SJSA1 (cell line): Measurements from ENCODE around the gene FSCN2. TPM values are rescaled to one million over a fixed set of nuclear protein-coding genes. Genes with fewer than 3 reads are reported as not detected.
"Not testable (repeated sequence)": the region's sequence is repeated elsewhere in the genome, so short reads cannot be mapped to it uniquely, and the experiment has no call there.

Source experiments
- DNase-seq, 2 experiments: peaks; one replicate each; pipeline ENCODE4 v3.0.0-alpha.2; 2015 to 2020; ENCODE audit warnings: low spot score in 2 of 2, low read depth in 1 of 2
- H3K27ac ChIP-seq: fragments of 250-450 bp; sonication (Bioruptor Pico); 2 replicates; pipeline ENCODE4 v1.5.1; 2020; ENCODE audit warnings: mild to moderate bottlenecking, moderate library complexity
- H3K27me3 ChIP-seq: fragments of 250-450 bp; sonication (Bioruptor Pico); replicated peaks from 2 replicates; pipeline ENCODE4 v1.5.1; 2020; ENCODE audit warnings: mild to moderate bottlenecking, moderate library complexity
- H3K36me3 ChIP-seq: fragments of 250-450 bp; sonication (Bioruptor Pico); 2 replicates; pipeline ENCODE4 v1.5.1; 2020; ENCODE audit warnings: mild to moderate bottlenecking
- H3K4me1 ChIP-seq: fragments of 250-450 bp; sonication (Bioruptor Pico); replicated peaks from 2 replicates; pipeline ENCODE4 v1.6.1; 2021; ENCODE audit warnings: mild to moderate bottlenecking
- H3K4me3 ChIP-seq: fragments of 250-450 bp; sonication (Bioruptor Pico); 2 replicates; pipeline ENCODE4 v1.5.1; 2020; ENCODE audit warnings: mild to moderate bottlenecking
- H3K9me3 ChIP-seq: fragments of 250-450 bp; sonication (Bioruptor Pico); replicated peaks from 2 replicates; pipeline ENCODE4 v1.5.1; 2020; ENCODE audit warnings: mild to moderate bottlenecking
- total RNA-seq: library from RNA; depleted of rRNA; stranded (reverse); fragments of >200 nt; shearing (Covaris generic); gene quantifications from 2 replicates; pipeline ENCODE4 v1.2.3, GENCODE V29; 2014

The FSCN2 gene
- total RNA-seq, 1 experiment from 2014 or later: 0.61 TPM

- no peaks in the 10 kb centered on the region for H3K9me3 ChIP-seq
- DNase-seq: peak; percentile 90 to 92
- no peak overlapping the region for H3K4me3 ChIP-seq
These were observed 48.6 kb downstream of the FSCN2 start for GRCh38 chr17:81576621-81577277.

GRCh38 chr17:81577278-81578000, 49.3 kb downstream of the FSCN2 start:
- H3K4me1 ChIP-seq: peaks cover 66% of the 10 kb centered on the region
- no peaks in the 10 kb centered on the region for H3K27me3 ChIP-seq
- peak overlapping the region; percentile 27 for H3K27ac ChIP-seq
- H3K9me3 ChIP-seq: no peaks in the 10 kb centered on the region
- peaks cover 88% of the 10 kb centered on the region for H3K36me3 ChIP-seq
- DNase-seq: peak in 1 of 2 experiments; percentile 56
- H3K4me3 ChIP-seq: no peak overlapping the region

More at GRCh38 chr17:81576621-81577277, 48.6 kb downstream of the FSCN2 start:
- Histone ChIP-seq H3K36me3 (peaks cover 86% of the 10 kb centered on the region), H3K27ac (peak overlapping the region; percentile 27), H3K27me3 (no peaks in the 10 kb centered on the region), H3K4me1 (peaks cover 59% of the 10 kb centered on the region)

- peak overlapping the region; percentile 27; the same call in 1 of the 2 replicates for H3K27ac ChIP-seq
- H3K4me3 ChIP-seq: no peak overlapping the region
- H3K9me3 ChIP-seq: no peaks in the 10 kb centered on the region
- H3K4me1 ChIP-seq: peaks cover 72% of the 10 kb centered on the region
- H3K36me3 ChIP-seq: peaks cover 88% of the 10 kb centered on the region
- no peak for DNase-seq
- no peaks in the 10 kb centered on the region for H3K27me3 ChIP-seq
These were observed 49.9 kb downstream of the FSCN2 start for GRCh38 chr17:81578038-81578441.

- no peak overlapping the region for H3K27ac ChIP-seq
- H3K27me3 ChIP-seq: no peaks in the 10 kb centered on the region
- H3K9me3 ChIP-seq: no peaks in the 10 kb centered on the region
- no peak for DNase-seq
- peaks cover 88% of the 10 kb centered on the region for H3K36me3 ChIP-seq
- H3K4me1 ChIP-seq: peaks cover 78% of the 10 kb centered on the region
- H3K4me3 ChIP-seq: no peak overlapping the region
These were observed 50.5 kb downstream of the FSCN2 start for GRCh38 chr17:81578561-81579225.

- Histone ChIP-seq H3K9me3 (no peaks in the 10 kb centered on the region), H3K4me3 (no peak overlapping the region), H3K27ac (no peak overlapping the region), H3K4me1 (peaks cover 82% of the 10 kb centered on the region), H3K27me3 (no peaks in the 10 kb centered on the region), H3K36me3 (peaks cover 84% of the 10 kb centered on the region)
- no peak for DNase-seq
These were observed 51.1 kb downstream of the FSCN2 start for GRCh38 chr17:81579298-81579697.

- peaks cover 84% of the 10 kb centered on the region for H3K36me3 ChIP-seq
- no peak overlapping the region for H3K4me3 ChIP-seq
- DNase-seq: no peak
- no peaks in the 10 kb centered on the region for H3K9me3 ChIP-seq
- no peak overlapping the region for H3K27ac ChIP-seq
- H3K4me1 ChIP-seq: peaks cover 82% of the 10 kb centered on the region
- H3K27me3 ChIP-seq: no peaks in the 10 kb centered on the region
These were observed 51.7 kb downstream of the FSCN2 start for GRCh38 chr17:81579821-81580321.

- Histone ChIP-seq H3K27me3 (no peaks in the 10 kb centered on the region), H3K36me3 (peaks cover 84% of the 10 kb centered on the region), H3K4me1 (peaks cover 82% of the 10 kb centered on the region), H3K27ac (no peak overlapping the region), H3K4me3 (no peak overlapping the region), H3K9me3 (no peaks in the 10 kb centered on the region)
- DNase-seq: no peak
These were observed 52.3 kb downstream of the FSCN2 start for GRCh38 chr17:81580481-81580880.

- Histone ChIP-seq H3K4me1 (peaks cover 82% of the 10 kb centered on the region), H3K9me3 (no peaks in the 10 kb centered on the region), H3K4me3 (no peak overlapping the region), H3K27me3 (no peaks in the 10 kb centered on the region), H3K27ac (no peak overlapping the region), H3K36me3 (peaks cover 89% of the 10 kb centered on the region)
- DNase-seq: no peak
These were observed 53.6 kb downstream of the FSCN2 start for GRCh38 chr17:81581758-81582157.

- Histone ChIP-seq H3K9me3 (no peaks in the 10 kb centered on the region), H3K4me3 (no peak overlapping the region), H3K36me3 (peaks cover 93% of the 10 kb centered on the region), H3K27me3 (no peaks in the 10 kb centered on the region), H3K27ac (no peak overlapping the region), H3K4me1 (peaks cover 80% of the 10 kb centered on the region)
- no peak for DNase-seq
These were observed 54.2 kb downstream of the FSCN2 start for GRCh38 chr17:81582341-81582740.

- no peaks in the 10 kb centered on the region for H3K27me3 ChIP-seq
- no peaks in the 10 kb centered on the region for H3K9me3 ChIP-seq
- no peak overlapping the region for H3K4me3 ChIP-seq
- no peak for DNase-seq
- H3K36me3 ChIP-seq: peaks cover 90% of the 10 kb centered on the region
- H3K27ac ChIP-seq: no peak overlapping the region
- peaks cover 76% of the 10 kb centered on the region for H3K4me1 ChIP-seq
These were observed 54.6 kb downstream of the FSCN2 start for GRCh38 chr17:81582749-81583148.

GRCh38 chr17:81583589-81584342, 55.6 kb downstream of the FSCN2 start:
- H3K9me3 ChIP-seq: no peaks in the 10 kb centered on the region
- DNase-seq: peak; percentile 80 to 92
- H3K4me3 ChIP-seq: no peak overlapping the region
- peaks cover 67% of the 10 kb centered on the region for H3K4me1 ChIP-seq
- peaks cover 90% of the 10 kb centered on the region for H3K36me3 ChIP-seq
- no peaks in the 10 kb centered on the region for H3K27me3 ChIP-seq
- peak overlapping the region; percentile 15; the same call in 1 of the 2 replicates for H3K27ac ChIP-seq

GRCh38 chr17:81584771-81585170, 56.6 kb downstream of the FSCN2 start:
- H3K4me3 ChIP-seq, DNase-seq, H3K9me3 ChIP-seq, H3K27me3 ChIP-seq, H3K27ac ChIP-seq: not testable (repeated sequence)
- Histone ChIP-seq H3K36me3 (peaks cover 90% of the 10 kb centered on the region), H3K4me1 (peaks cover 63% of the 10 kb centered on the region)

GRCh38 chr17:81586096-81586495, 57.9 kb downstream of the FSCN2 start:
- Histone ChIP-seq H3K4me3 (no peak overlapping the region), H3K9me3 (no peaks in the 10 kb centered on the region), H3K4me1 (peaks cover 55% of the 10 kb centered on the region), H3K36me3 (peaks cover 90% of the 10 kb centered on the region), H3K27me3 (no peaks in the 10 kb centered on the region), H3K27ac (peak overlapping the region; percentile 44)
- peak; percentile 78 to 83 for DNase-seq
